WTC11 (cell line): Measurements from ENCODE around the gene SIGLEC7. TPM values are rescaled to one million over a fixed set of nuclear protein-coding genes. Genes with fewer than 3 reads are reported as not detected.
A peak's percentile ranks its signal among the peaks of the same experiment; 100 is the strongest.

Experiments
- ATAC-seq: fragments of 200-7000 bp; cut with Tn5 transposase; 2 replicates; pipeline ENCODE4 v1.10.0; 2021; ENCODE audit warnings: mild to moderate bottlenecking, moderate library complexity
- CTCF ChIA-PET: fragments of 300-600 bp; sonication (Branson Sonifier 250); formaldehyde crosslinking; loops from one replicate; lab custom pipeline; 2021; ENCODE audit warnings: antibody characterized with exemption; lab: Charles Lee
- POLR2A ChIA-PET: fragments of 350-600 bp; sonication (Branson Sonifier 250); formaldehyde crosslinking; loops from one replicate; lab custom pipeline; 2021; ENCODE audit warnings: antibody characterized with exemption; lab: Charles Lee
- DNase-seq: peaks from one replicate; pipeline ENCODE4 v3.0.0; 2021; ENCODE audit warnings: low spot score
- H3K27ac Mint-ChIP-seq: 2 replicates; pipeline ENCODE4 v1.8.0; 2021; ENCODE audit warnings: mixed read lengths
- H3K27me3 Mint-ChIP-seq: 2 replicates; pipeline ENCODE4 v1.8.0; 2021; ENCODE audit warnings: low read depth, mild to moderate bottlenecking, moderate library complexity, mixed read lengths
- H3K36me3 Mint-ChIP-seq: 2 replicates; pipeline ENCODE4 v1.8.0; 2021; ENCODE audit warnings: mixed read lengths
- H3K4me1 Mint-ChIP-seq: 2 replicates; pipeline ENCODE4 v1.8.0; 2022; ENCODE audit warnings: mixed read lengths
- H3K4me3 Mint-ChIP-seq: 2 replicates; pipeline ENCODE4 v1.8.0; 2021; ENCODE audit warnings: mild to moderate bottlenecking, moderate library complexity, mixed read lengths
- H3K9me3 Mint-ChIP-seq: 2 replicates; pipeline ENCODE4 v1.8.0; 2021; ENCODE audit warnings: mixed read lengths
- CREM ChIP-seq: sonication (generic); formaldehyde crosslinking; IDR thresholded peaks from 2 replicates; pipeline ENCODE4 v1.8.1; 2022; ENCODE audit warnings: mild to moderate bottlenecking, missing genetic modification reagents, moderate library complexity
- ELF4 ChIP-seq: sonication (generic); formaldehyde crosslinking; IDR thresholded peaks from 2 replicates; pipeline ENCODE4 v1.8.1; 2022; ENCODE audit warnings: low read depth, mild to moderate bottlenecking, moderate library complexity, missing genetic modification reagents
- ESRRA ChIP-seq: sonication (generic); formaldehyde crosslinking; IDR thresholded peaks from 2 replicates; pipeline ENCODE4 v1.8.1; 2022; ENCODE audit warnings: mild to moderate bottlenecking, missing genetic modification reagents, borderline replicate concordance
- FOXP1 ChIP-seq: sonication (generic); formaldehyde crosslinking; IDR thresholded peaks from 2 replicates; pipeline ENCODE4 v1.8.0; 2022; ENCODE audit warnings: missing genetic modification reagents, mild to moderate bottlenecking, moderate library complexity, borderline replicate concordance
- NFE2L1 ChIP-seq: sonication (generic); formaldehyde crosslinking; IDR thresholded peaks from 2 replicates; pipeline ENCODE4 v1.8.1; 2023; ENCODE audit warnings: missing genetic modification reagents
- NFYB ChIP-seq: sonication (generic); formaldehyde crosslinking; conservative IDR thresholded peaks from 2 replicates; pipeline ENCODE4 v1.8.0; 2022; ENCODE audit warnings: low read depth, missing genetic modification reagents
- OVOL2 ChIP-seq: fragments of 250-450 bp; sonication (Bioruptor Pico); IDR thresholded peaks from 2 replicates; pipeline ENCODE4 v1.9.0; 2021; ENCODE audit warnings: mild to moderate bottlenecking, borderline replicate concordance
- SMAD3 ChIP-seq: sonication (generic); formaldehyde crosslinking; IDR thresholded peaks from 2 replicates; pipeline ENCODE4 v1.8.0; 2022; ENCODE audit warnings: missing genetic modification reagents, mild to moderate bottlenecking, borderline replicate concordance
- total RNA-seq: library from RNA; stranded (reverse); gene quantifications from 3 replicates; pipeline ENCODE4 v1.2.3, GENCODE V29; 2021
- TF ChIP-seq, protein P1 (sequence below): sonication (generic); formaldehyde crosslinking; IDR thresholded peaks from 2 replicates; pipeline ENCODE4 v1.8.1; 2023; ENCODE audit warnings: mild to moderate bottlenecking, missing genetic modification reagents, borderline replicate concordance
- TF ChIP-seq, protein P2 (sequence below): fragments of 250-450 bp; sonication (Bioruptor Pico); IDR thresholded peaks from 2 replicates; pipeline ENCODE4 v2.1.2; 2022; ENCODE audit warnings: mild to moderate bottlenecking, moderate library complexity
- TF ChIP-seq, protein P3 (sequence below): fragments of 250-450 bp; sonication (Bioruptor Pico); conservative IDR thresholded peaks from 2 replicates; pipeline ENCODE4 v1.9.0; 2021; ENCODE audit warnings: mild to moderate bottlenecking
- TF ChIP-seq, protein P4 (sequence below): fragments of 200-600 bp; IDR thresholded peaks from 2 replicates; pipeline ENCODE4 v1.8.0; 2022; ENCODE audit warnings: antibody characterized with exemption
- TF ChIP-seq, protein P5 (sequence below): sonication (generic); formaldehyde crosslinking; IDR thresholded peaks from 2 replicates; pipeline ENCODE4 v1.8.1; 2023; ENCODE audit warnings: mild to moderate bottlenecking, missing genetic modification reagents, moderate library complexity

Gene SIGLEC7
- total RNA-seq, 1 experiment from 2014 or later: not detected

DNA sequence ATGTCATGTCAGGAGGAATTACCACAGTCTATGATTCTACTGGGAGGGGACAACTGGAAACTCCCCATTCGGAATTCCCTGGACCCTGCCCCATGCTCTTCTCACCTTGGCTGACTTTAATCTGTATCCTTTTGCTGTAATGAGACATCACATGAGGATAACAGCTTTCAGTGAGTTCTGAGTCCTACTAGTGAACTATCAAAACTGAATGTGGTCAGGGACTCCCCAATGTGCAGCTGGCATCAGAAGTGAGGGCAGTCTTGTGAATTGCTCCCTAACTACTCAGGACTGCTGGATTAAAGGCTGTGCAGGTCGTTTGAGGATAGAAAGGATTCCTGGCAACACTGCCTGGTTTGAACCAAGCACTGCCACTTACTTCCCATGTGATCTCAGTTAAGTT lies 15.2 kb downstream of the SIGLEC7 start (continued):
- TF ChIP-seq, protein P1, sequence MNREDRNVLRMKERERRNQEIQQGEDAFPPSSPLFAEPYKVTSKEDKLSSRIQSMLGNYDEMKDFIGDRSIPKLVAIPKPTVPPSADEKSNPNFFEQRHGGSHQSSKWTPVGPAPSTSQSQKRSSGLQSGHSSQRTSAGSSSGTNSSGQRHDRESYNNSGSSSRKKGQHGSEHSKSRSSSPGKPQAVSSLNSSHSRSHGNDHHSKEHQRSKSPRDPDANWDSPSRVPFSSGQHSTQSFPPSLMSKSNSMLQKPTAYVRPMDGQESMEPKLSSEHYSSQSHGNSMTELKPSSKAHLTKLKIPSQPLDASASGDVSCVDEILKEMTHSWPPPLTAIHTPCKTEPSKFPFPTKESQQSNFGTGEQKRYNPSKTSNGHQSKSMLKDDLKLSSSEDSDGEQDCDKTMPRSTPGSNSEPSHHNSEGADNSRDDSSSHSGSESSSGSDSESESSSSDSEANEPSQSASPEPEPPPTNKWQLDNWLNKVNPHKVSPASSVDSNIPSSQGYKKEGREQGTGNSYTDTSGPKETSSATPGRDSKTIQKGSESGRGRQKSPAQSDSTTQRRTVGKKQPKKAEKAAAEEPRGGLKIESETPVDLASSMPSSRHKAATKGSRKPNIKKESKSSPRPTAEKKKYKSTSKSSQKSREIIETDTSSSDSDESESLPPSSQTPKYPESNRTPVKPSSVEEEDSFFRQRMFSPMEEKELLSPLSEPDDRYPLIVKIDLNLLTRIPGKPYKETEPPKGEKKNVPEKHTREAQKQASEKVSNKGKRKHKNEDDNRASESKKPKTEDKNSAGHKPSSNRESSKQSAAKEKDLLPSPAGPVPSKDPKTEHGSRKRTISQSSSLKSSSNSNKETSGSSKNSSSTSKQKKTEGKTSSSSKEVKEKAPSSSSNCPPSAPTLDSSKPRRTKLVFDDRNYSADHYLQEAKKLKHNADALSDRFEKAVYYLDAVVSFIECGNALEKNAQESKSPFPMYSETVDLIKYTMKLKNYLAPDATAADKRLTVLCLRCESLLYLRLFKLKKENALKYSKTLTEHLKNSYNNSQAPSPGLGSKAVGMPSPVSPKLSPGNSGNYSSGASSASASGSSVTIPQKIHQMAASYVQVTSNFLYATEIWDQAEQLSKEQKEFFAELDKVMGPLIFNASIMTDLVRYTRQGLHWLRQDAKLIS (CRISPR knock-in tag): no peak
- no peak for TF ChIP-seq NFYB (CRISPR knock-in tag)
- TF ChIP-seq, protein P2, sequence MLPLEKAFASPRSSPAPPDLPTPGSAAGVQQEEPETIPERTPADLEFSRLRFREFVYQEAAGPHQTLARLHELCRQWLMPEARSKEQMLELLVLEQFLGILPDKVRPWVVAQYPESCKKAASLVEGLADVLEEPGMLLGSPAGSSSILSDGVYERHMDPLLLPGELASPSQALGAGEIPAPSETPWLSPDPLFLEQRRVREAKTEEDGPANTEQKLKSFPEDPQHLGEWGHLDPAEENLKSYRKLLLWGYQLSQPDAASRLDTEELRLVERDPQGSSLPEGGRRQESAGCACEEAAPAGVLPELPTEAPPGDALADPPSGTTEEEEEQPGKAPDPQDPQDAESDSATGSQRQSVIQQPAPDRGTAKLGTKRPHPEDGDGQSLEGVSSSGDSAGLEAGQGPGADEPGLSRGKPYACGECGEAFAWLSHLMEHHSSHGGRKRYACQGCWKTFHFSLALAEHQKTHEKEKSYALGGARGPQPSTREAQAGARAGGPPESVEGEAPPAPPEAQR (CRISPR knock-in tag): no peak
- no peak for TF ChIP-seq CREM (CRISPR knock-in tag)
- TF ChIP-seq SMAD3 (CRISPR knock-in tag): no peak
- TF ChIP-seq, protein P3, sequence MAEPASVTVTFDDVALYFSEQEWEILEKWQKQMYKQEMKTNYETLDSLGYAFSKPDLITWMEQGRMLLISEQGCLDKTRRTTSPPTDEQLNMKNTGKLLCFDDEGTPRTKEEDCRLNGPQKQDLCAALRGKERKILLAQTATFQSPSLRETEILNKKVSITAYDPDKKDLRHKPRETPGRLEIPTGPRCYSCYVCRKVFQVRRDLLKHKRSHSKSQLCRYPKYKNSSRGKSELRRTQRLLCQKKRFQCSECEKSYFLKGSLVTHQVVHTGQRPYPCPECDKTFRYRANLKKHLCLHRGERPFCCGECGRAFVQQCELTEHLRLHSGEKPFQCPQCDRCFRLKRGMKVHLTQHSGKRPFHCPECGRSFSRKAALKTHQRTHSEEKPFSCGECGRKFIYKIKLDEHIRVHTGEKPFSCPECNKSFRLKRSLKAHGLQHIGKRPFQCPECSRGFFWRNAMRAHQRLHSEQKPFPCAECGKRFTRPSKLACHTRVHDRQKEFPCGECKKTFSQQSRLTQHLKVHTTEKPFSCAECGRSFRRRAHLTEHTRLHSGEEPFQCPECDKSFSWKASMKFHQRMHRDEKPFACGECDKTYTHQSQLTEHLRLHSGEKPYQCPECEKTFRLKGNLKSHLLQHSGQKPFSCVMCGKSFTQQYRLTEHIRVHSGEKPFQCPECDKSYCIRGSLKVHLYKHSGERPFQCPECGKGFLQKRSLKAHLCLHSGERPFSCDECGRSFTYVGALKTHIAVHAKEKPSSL (CRISPR knock-in tag): no peak
- no peak for TF ChIP-seq NFE2L1

DNA sequence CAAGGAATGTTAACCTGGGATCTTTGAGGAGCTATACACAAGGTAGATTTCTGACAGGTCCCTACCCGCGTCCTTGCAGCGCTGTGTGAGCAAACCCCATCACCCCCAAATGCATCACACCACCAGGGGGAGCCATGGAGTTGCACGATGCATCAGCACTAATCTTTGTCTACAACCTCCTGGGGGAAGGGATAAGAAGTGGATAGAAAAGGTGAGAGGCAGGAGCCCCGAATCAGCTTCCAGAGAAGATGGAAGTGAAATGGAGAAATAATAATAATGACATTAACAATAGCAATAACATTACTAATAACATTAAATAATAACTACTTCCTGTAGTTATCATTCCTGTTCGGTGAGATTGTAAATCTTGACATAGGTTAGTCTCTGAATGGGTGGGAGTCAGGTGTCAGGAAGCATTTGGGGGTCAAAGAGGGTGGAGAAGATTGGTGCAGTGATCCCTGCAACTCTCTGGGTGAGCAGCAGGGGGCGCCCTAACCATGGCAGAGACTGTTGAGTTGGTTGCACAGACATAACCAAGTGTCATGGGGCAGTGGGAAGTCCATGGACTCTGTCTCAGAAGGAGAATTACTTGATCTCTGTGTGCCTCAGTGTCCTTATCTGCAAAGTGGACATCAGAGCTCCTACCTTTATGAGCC lies 16.5 kb downstream of the SIGLEC7 start:
- peak; percentile 93 for DNase-seq
- H3K36me3 Mint-ChIP-seq: no peaks in the 10 kb centered on the region
- H3K27me3 Mint-ChIP-seq: peaks cover 6% of the 10 kb centered on the region
- CTCF ChIA-PET: interaction anchor here (0.5 to 3.8 kb wide), 47 partner anchors 8 to 535 kb away, joined by 3 to 85 read pairs (median 4); partner anchors contain the start of gene VSIG10L
- peaks cover 3% of the 10 kb centered on the region; the same call in 1 of the 2 replicates for H3K9me3 Mint-ChIP-seq
- ATAC-seq: peak; percentile 92
- TF ChIP-seq ELF4 (no peak), NFE2L1 (peak; percentile 72; the same call in 1 of the 2 replicates)
- TF ChIP-seq, protein P4, sequence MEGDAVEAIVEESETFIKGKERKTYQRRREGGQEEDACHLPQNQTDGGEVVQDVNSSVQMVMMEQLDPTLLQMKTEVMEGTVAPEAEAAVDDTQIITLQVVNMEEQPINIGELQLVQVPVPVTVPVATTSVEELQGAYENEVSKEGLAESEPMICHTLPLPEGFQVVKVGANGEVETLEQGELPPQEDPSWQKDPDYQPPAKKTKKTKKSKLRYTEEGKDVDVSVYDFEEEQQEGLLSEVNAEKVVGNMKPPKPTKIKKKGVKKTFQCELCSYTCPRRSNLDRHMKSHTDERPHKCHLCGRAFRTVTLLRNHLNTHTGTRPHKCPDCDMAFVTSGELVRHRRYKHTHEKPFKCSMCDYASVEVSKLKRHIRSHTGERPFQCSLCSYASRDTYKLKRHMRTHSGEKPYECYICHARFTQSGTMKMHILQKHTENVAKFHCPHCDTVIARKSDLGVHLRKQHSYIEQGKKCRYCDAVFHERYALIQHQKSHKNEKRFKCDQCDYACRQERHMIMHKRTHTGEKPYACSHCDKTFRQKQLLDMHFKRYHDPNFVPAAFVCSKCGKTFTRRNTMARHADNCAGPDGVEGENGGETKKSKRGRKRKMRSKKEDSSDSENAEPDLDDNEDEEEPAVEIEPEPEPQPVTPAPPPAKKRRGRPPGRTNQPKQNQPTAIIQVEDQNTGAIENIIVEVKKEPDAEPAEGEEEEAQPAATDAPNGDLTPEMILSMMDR: peak; percentile 96
- POLR2A ChIA-PET: no interaction called here
- H3K4me3 Mint-ChIP-seq: no peak overlapping the region
- H3K27ac Mint-ChIP-seq: no peak overlapping the region; the same call in 1 of the 2 replicates
- peaks cover 11% of the 10 kb centered on the region for H3K4me1 Mint-ChIP-seq

DNA sequence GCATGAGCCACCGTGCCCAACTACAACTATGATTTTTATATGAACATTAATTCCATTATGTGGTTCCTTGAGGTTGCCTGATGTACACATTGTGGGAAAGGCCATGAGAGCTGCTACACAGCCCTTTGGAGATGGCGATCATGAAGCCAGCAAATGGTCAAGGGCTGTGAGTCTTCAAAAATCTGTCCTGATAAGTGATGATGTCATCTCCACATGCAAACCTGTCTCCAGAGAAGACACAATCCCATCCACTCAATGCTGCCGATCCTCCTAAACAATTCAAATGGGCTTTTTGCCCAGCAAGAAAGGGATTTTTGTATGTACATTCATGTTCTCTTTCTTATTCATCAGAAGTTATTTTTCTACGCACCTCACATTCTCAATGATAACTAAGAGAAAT lies 17.6 kb downstream of the SIGLEC7 start:
- DNase-seq: no peak
- Mint-ChIP-seq H3K36me3 (no peaks in the 10 kb centered on the region), H3K9me3 (peaks cover 3% of the 10 kb centered on the region; the same call in 1 of the 2 replicates), H3K4me3 (no peak overlapping the region), H3K27ac (no peak overlapping the region)
- CTCF ChIA-PET: interaction anchor here (1.2 to 4.0 kb wide), 3 partner anchors 9 to 136 kb away, joined by 4 to 22 read pairs (median 12); no protein-coding TSS in a partner anchor
- POLR2A ChIA-PET: no interaction called here
- TF ChIP-seq FOXP1 (CRISPR knock-in tag): no peak
- no peak for TF ChIP-seq ESRRA
- TF ChIP-seq, protein P5, sequence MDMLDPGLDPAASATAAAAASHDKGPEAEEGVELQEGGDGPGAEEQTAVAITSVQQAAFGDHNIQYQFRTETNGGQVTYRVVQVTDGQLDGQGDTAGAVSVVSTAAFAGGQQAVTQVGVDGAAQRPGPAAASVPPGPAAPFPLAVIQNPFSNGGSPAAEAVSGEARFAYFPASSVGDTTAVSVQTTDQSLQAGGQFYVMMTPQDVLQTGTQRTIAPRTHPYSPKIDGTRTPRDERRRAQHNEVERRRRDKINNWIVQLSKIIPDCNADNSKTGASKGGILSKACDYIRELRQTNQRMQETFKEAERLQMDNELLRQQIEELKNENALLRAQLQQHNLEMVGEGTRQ (CRISPR knock-in tag): no peak
- TF ChIP-seq OVOL2: no peak
- TF ChIP-seq, all 79 proteins: peak for 0
- ATAC-seq: no peak
- H3K27me3 Mint-ChIP-seq: peaks cover 6% of the 10 kb centered on the region
- peaks cover 11% of the 10 kb centered on the region for H3K4me1 Mint-ChIP-seq
